OCI-LY3 (cell line): Measurements from ENCODE around the gene NAT9.

Experiments
- H2AFZ ChIP-seq: fragments of 200-600, 300-600 bp; shearing (Covaris generic); 2 replicates; pipeline ENCODE4 v1.6.0; 2014; ENCODE audit warnings: antibody characterized with exemption, low read depth, low read length
- H3K27ac ChIP-seq: fragments of 200-600, 300-600 bp; sonication (generic); 2 replicates; pipeline ENCODE4 v1.5.1; 2014; ENCODE audit warnings: mild to moderate bottlenecking, low read length, moderate library complexity, mixed read lengths
- H3K27me3 ChIP-seq: fragments of 200-600, 300-600 bp; sonication (generic); 2 replicates; pipeline ENCODE4 v1.6.1; 2014; ENCODE audit warnings: low read depth, low read length, mixed read lengths
- H3K36me3 ChIP-seq: fragments of 200-600, 300-600 bp; sonication (generic); replicated peaks from 2 replicates; pipeline ENCODE3; 2014; ENCODE audit warnings: low read depth, low read length, mixed read lengths
- H3K4me1 ChIP-seq: fragments of 300-600, 200-600 bp; sonication (generic); 2 replicates; pipeline ENCODE4 v1.6.1; 2014; ENCODE audit warnings: low read length, mixed read lengths
- H3K4me2 ChIP-seq: fragments of 200-600, 300-600 bp; sonication (generic); 2 replicates; pipeline ENCODE4 v1.6.1; 2014; ENCODE audit warnings: low read length, mixed read lengths
- H3K4me3 ChIP-seq: fragments of 300-600, 200-600 bp; sonication (generic); 2 replicates; pipeline ENCODE4 v1.5.1; 2014; ENCODE audit warnings: antibody characterized with exemption, mild to moderate bottlenecking, low read length, moderate library complexity
- H3K79me2 ChIP-seq: fragments of 300-600, 200-600 bp; shearing (Covaris generic); 2 replicates; pipeline ENCODE4 v1.6.1; 2014; ENCODE audit warnings: mild to moderate bottlenecking, low read length, mixed read lengths
- H3K9ac ChIP-seq: fragments of 300-600, 200-600 bp; shearing (Covaris generic); 2 replicates; pipeline ENCODE4 v1.6.0; 2014; ENCODE audit warnings: mild to moderate bottlenecking, low read length, moderate library complexity
- H3K9me3 ChIP-seq: fragments of 200-600, 300-600 bp; shearing (Covaris generic); 2 replicates; pipeline ENCODE4 v1.6.1; 2014; ENCODE audit warnings: low read length, mixed read lengths; ENCODE audit not compliant: insufficient read depth
- H4K20me1 ChIP-seq: fragments of 200-600, 300-600 bp; sonication (generic); 2 replicates; pipeline ENCODE4 v1.6.1; 2016; ENCODE audit warnings: low read length, mixed read lengths; ENCODE audit not compliant: insufficient read depth
- CTCF ChIP-seq: fragments of 200-600, 300-600 bp; sonication (generic); IDR thresholded peaks from 2 replicates; pipeline ENCODE4 v1.5.1; 2014; ENCODE audit warnings: antibody characterized with exemption, low read length, low read depth
- EZH2phosphoT487 ChIP-seq: fragments of 200-600 bp; shearing (Covaris generic); IDR thresholded peaks from 2 replicates; pipeline ENCODE4 v1.6.1; 2018; ENCODE audit warnings: antibody characterized with exemption, mixed run types, low read depth

NAT9 gene

GRCh38 chr17:74773414-74773813, 2.7 kb downstream of the NAT9 start:
- H3K4me2 ChIP-seq, result no peak overlapping the region
- H3K4me1 ChIP-seq, result peaks cover 10% of the 10 kb centered on the region
- no peaks in the 10 kb centered on the region for H3K27me3 ChIP-seq
- H3K9me3 ChIP-seq, result no peaks in the 10 kb centered on the region
- H3K4me3 ChIP-seq, result no peak overlapping the region
- TF ChIP-seq CTCF, result no peak
- TF ChIP-seq EZH2phosphoT487, result no peak
- no peak overlapping the region for H3K27ac ChIP-seq
- H4K20me1 ChIP-seq, result peaks cover 3% of the 10 kb centered on the region; the same call in 1 of the 2 replicates
- H2AFZ ChIP-seq, result no peak overlapping the region
- no peak overlapping the region for H3K9ac ChIP-seq
- peaks cover 38% of the 10 kb centered on the region for H3K36me3 ChIP-seq
- peaks cover 22% of the 10 kb centered on the region for H3K79me2 ChIP-seq

GRCh38 chr17:74772053-74772452, 4.1 kb downstream of the NAT9 start:
- peaks cover 38% of the 10 kb centered on the region for H3K36me3 ChIP-seq

GRCh38 chr17:74771319-74771914, 4.7 kb downstream of the NAT9 start:
- Histone ChIP-seq H3K4me3 (no peak overlapping the region), H4K20me1 (peaks cover 3% of the 10 kb centered on the region; the same call in 1 of the 2 replicates), H3K27ac (no peak overlapping the region), H3K4me2 (no peak overlapping the region), H3K9me3 (no peaks in the 10 kb centered on the region), H2AFZ (no peak overlapping the region), H3K27me3 (no peaks in the 10 kb centered on the region), H3K79me2 (peaks cover 14% of the 10 kb centered on the region), H3K36me3 (peaks cover 38% of the 10 kb centered on the region), H3K9ac (no peak overlapping the region), H3K4me1 (peaks cover 4% of the 10 kb centered on the region; the same call in 1 of the 2 replicates)
- TF ChIP-seq EZH2phosphoT487, result no peak
- no peak for TF ChIP-seq CTCF

More at GRCh38 chr17:74772053-74772452, 4.1 kb downstream of the NAT9 start:
- Histone ChIP-seq H3K9me3 (no peaks in the 10 kb centered on the region), H3K9ac (no peak overlapping the region), H3K4me2 (no peak overlapping the region), H3K27ac (no peak overlapping the region), H3K4me1 (peaks cover 6% of the 10 kb centered on the region), H4K20me1 (peaks cover 3% of the 10 kb centered on the region; the same call in 1 of the 2 replicates), H3K27me3 (no peaks in the 10 kb centered on the region), H3K79me2 (peaks cover 19% of the 10 kb centered on the region), H2AFZ (no peak overlapping the region), H3K4me3 (no peak overlapping the region)
- TF ChIP-seq EZH2phosphoT487 (no peak), CTCF (no peak)

- Histone ChIP-seq H2AFZ (no peak overlapping the region), H3K27me3 (no peaks in the 10 kb centered on the region), H3K9me3 (no peaks in the 10 kb centered on the region), H3K36me3 (peaks cover 38% of the 10 kb centered on the region), H3K9ac (no peak overlapping the region), H4K20me1 (peaks cover 5% of the 10 kb centered on the region; the same call in 1 of the 2 replicates), H3K4me2 (no peak overlapping the region), H3K4me1 (peaks cover 4% of the 10 kb centered on the region; the same call in 1 of the 2 replicates), H3K4me3 (no peak overlapping the region), H3K79me2 (peaks cover 9% of the 10 kb centered on the region), H3K27ac (no peak overlapping the region)
- TF ChIP-seq EZH2phosphoT487 (no peak), CTCF (peak; percentile 72)
Measured at GRCh38 chr17:74770498-74771318, 5.4 kb downstream of the NAT9 start.
